GM12864 (cell line): ENCODE data around the gene RNF141.

ENCODE experiments used
- DNase-seq: peaks from one replicate; pipeline ENCODE4 v3.0.0-alpha.2; 2011; ENCODE audit warnings: low read depth
- H3K4me3 ChIP-seq: 2 replicates; pipeline ENCODE4 v1.5.1; 2011; ENCODE audit warnings: mild to moderate bottlenecking, low read depth, low read length, control low read depth
- CTCF ChIP-seq: IDR thresholded peaks from 2 replicates; pipeline ENCODE4 v1.5.1; 2011; ENCODE audit warnings: low read depth, mild to moderate bottlenecking, moderate library complexity, low read length, control low read depth, inconsistent platforms; ENCODE audit errors: missing control alignments

The RNF141 gene

DNA sequence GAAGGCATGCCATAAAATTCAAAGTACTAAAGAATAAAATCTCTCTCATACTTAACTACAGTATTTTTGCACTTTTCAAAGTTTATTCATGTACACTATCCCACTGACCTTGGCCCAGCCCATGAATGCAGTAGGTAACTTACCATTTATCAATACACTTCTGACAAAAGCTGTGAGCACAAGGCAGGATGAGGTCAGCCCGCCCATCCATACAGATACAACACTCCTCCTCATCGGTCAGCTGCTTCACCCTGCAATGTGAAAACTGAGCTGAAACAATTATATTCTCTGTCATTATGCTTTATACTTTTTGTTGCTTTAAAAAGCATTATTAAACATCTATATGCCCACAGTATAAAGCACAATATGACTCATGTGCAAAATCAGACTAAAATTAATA, 22.1 kb downstream of the RNF141 start:
- no peak overlapping the region for H3K4me3 ChIP-seq
- DNase-seq: no peak
- no peak for TF ChIP-seq CTCF

DNA sequence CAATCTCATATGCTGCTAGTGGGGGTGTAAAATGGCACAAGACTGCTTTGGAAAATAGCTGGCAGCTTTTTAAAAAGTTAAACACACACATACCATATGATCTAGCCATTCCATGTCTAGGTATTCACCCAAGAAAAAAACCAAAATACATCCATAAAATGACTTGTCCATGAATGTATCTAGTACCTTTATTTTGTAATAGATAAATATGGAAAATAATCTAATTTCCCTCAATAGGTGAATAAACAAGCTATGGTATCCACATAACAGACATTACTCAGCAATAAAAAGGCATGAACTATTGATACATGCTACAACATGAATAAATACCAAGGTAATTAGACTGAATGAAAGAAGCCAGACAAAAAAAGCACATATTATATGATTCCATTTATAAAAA, 22.9 kb downstream of the RNF141 start:
- H3K4me3 ChIP-seq: no peak overlapping the region
- DNase-seq: no peak
- no peak for TF ChIP-seq CTCF

- no peak for DNase-seq
- no peak for TF ChIP-seq CTCF
- H3K4me3 ChIP-seq: no peak overlapping the region
Observed at GRCh38 chr11:10515418-10515817, 25.6 kb downstream of the RNF141 start.

DNA sequence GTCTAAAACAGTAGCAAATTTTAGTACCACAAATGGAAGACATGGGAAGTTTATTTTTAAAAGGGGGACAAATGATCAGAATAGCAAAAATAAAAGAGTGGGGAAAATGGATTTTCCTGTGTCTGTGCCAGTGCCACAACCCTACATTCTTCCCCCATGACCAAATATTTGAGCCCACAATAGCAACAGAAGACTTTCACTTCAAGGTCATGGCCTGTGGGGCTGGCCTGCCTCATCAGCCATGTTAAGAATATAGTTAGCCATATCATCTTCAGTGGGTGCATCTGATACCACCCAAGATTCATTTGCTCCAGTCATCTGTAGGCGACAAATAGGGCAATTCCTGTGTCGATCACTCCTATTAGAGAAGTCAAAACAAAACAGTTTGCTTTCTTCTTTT, 26.3 kb downstream of the RNF141 start:
- H3K4me3 ChIP-seq: no peak overlapping the region
- DNase-seq: no peak
- TF ChIP-seq CTCF: no peak

- DNase-seq: no peak
- no peak overlapping the region for H3K4me3 ChIP-seq
- TF ChIP-seq CTCF: no peak
Observed at GRCh38 chr11:10514202-10514601, 26.8 kb downstream of the RNF141 start.

DNA sequence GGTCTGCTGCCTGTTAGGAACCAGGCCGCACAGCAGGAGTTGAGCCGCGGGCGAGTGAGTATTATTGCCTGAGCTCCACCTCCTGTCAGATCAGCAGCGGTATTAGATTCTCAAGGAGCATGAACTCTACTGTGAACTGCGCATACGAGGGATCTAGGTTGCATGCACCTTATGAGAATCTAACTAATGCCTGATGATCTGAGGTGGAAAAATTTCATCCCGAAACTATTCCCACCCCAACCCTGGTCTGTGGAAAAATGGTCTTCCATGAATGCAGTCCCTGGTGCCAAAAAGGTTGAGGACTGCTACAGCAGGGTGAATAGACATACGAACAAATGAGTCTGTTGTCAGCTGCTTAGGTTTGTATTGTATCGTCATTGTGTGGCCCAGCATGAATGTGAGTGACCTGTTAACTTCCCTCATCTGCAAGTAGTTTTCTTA, 29.8 kb downstream of the RNF141 start:
- no peak for TF ChIP-seq CTCF

GRCh38 chr11:10506008-10506370, 35.0 kb downstream of the RNF141 start:
- H3K4me3 ChIP-seq: no peak overlapping the region
- TF ChIP-seq CTCF: no peak
- no peak for DNase-seq

More for the DNA sequence above, 29.8 kb downstream of the RNF141 start:
- no peak for DNase-seq
- no peak overlapping the region for H3K4me3 ChIP-seq
